ENCODE measurements around the gene EXOSC6. TPM values are rescaled to one million over a fixed set of nuclear protein-coding genes. Genes with fewer than 3 reads are reported as not detected.
A peak's percentile ranks its signal among the peaks of the same experiment; 100 is the strongest.

EXOSC6 gene
- total RNA-seq, 1 experiment from 2014 or later, result 41.6 TPM

GRCh38 chr16:70298988-70299938 is 47.5 kb upstream of the EXOSC6 start, which contains the start of gene DDX19B:
Gene DDX19B, plus strand, starts transcription at chr16:70299186. Its CDS starts 112 bp downstream, at chr16:70299298.
- Histone ChIP-seq H3K23ac (ENCODE audit: insufficient read length, low read depth, low read length) (no peak within 1 kb of the TSS), H3K4me1 (ENCODE audit: insufficient read depth, low read length) (peaks cover 3% of the 10 kb centered on the region; the same call in 1 of the 2 replicates), H4K8ac (replicated peaks; ENCODE audit: insufficient read length, low read depth, low read length) (no peak within 1 kb of the TSS), H3K79me1 (ENCODE audit: insufficient read depth, low read depth, low read length, poor library complexity, severe bottlenecking) (peaks cover 4% of the 10 kb centered on the region), H3K4me2 (ENCODE audit: insufficient read depth, insufficient read length, low read length) (peak within 1 kb of the TSS; percentile 93), H3K14ac (ENCODE audit: insufficient read depth, low read length) (peak within 1 kb of the TSS; percentile 97), H2BK12ac (ENCODE audit: insufficient read length, low read depth, low read length) (no peak within 1 kb of the TSS), H3K27ac (ENCODE audit: insufficient read length, low read depth, low read length) (no peak within 1 kb of the TSS), H2BK15ac (ENCODE audit: low read depth, low read length) (no peak within 1 kb of the TSS), H2BK5ac (ENCODE audit: insufficient read length, low read length) (peak within 1 kb of the TSS; percentile 24), H3K23me2 (ENCODE audit: insufficient read length, low read depth, low read length, poor library complexity, severe bottlenecking) (peaks cover 5% of the 10 kb centered on the region), H3T11ph (ENCODE audit: low read length) (no peak within 1 kb of the TSS), H4K5ac (ENCODE audit: insufficient read length, low read depth, low read length) (peak within 1 kb of the TSS; percentile 39), H2BK120ac (ENCODE audit: low read depth, low read length, poor library complexity, severe bottlenecking) (no peak within 1 kb of the TSS), H2BK20ac (ENCODE audit: low read depth, low read length, poor library complexity, severe bottlenecking) (no peak within 1 kb of the TSS), H3K27me3 (ENCODE audit: insufficient read depth, low read length) (no peaks in the 10 kb centered on the region), H3K9me3 (ENCODE audit: control insufficient read depth, low read depth, low read length) (no peaks in the 10 kb centered on the region), H3K18ac (ENCODE audit: insufficient read length, low read depth, low read length) (peak within 1 kb of the TSS; percentile 96), H4K91ac (ENCODE audit: insufficient read length, low read depth, low read length) (no peak within 1 kb of the TSS), H2AFZ (ENCODE audit: low read length) (no peak within 1 kb of the TSS), H3K4ac (ENCODE audit: low read depth, low read length) (no peak within 1 kb of the TSS; the same call in 1 of the 2 replicates), H2AK5ac (ENCODE audit: insufficient read length, low read length) (no peak within 1 kb of the TSS), H3K9ac (ENCODE audit: extremely low read depth, insufficient read length, low read length) (peak within 1 kb of the TSS; percentile 94), H4K20me1 (ENCODE audit: control insufficient read depth, insufficient read depth, insufficient read length) (no peaks in the 10 kb centered on the region), H3K56ac (ENCODE audit: insufficient read length, low read depth, low read length) (no peak within 1 kb of the TSS), H3K79me2 (ENCODE audit: insufficient read depth, low read length) (peaks cover 8% of the 10 kb centered on the region; the same call in 1 of the 2 replicates)
- Mint-ChIP-seq H3K4me3 (peak within 1 kb of the TSS; percentile 94 to 96), H3K4me1 (peaks cover 6 to 17% of the 10 kb centered on the region in 2 experiments; a peak in 3 of 4 replicates), H3K9me3 (peaks cover 0 to 2% of the 10 kb centered on the region in 2 experiments; a peak in 3 of 5 replicates), H3K27ac (peak within 1 kb of the TSS; percentile 99), H3K36me3 (ENCODE audit: insufficient read depth in 1 of 3, low read depth in 3 of 3) (peaks cover 13 to 21% (median 20%) of the 10 kb centered on the region in 3 experiments), H3K27me3 (ENCODE audit: low read depth) (no peaks in the 10 kb centered on the region)
- no CpG with 5 or more reads among the region's 37 CpGs for WGBS (ENCODE audit: extremely low coverage, insufficient read length, low lambda C conversion rate)
- peak; percentile 82 for DNase-seq
- TF ChIP-seq, protein P1, sequence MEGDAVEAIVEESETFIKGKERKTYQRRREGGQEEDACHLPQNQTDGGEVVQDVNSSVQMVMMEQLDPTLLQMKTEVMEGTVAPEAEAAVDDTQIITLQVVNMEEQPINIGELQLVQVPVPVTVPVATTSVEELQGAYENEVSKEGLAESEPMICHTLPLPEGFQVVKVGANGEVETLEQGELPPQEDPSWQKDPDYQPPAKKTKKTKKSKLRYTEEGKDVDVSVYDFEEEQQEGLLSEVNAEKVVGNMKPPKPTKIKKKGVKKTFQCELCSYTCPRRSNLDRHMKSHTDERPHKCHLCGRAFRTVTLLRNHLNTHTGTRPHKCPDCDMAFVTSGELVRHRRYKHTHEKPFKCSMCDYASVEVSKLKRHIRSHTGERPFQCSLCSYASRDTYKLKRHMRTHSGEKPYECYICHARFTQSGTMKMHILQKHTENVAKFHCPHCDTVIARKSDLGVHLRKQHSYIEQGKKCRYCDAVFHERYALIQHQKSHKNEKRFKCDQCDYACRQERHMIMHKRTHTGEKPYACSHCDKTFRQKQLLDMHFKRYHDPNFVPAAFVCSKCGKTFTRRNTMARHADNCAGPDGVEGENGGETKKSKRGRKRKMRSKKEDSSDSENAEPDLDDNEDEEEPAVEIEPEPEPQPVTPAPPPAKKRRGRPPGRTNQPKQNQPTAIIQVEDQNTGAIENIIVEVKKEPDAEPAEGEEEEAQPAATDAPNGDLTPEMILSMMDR (conservative IDR thresholded peaks at IDR 0.05), result no peak
